Stimulated activated naive CD8-positive, alpha-beta T cell treated with anti-CD3 and anti-CD28 coated beads, Interleukin-15, Interleukin-2, amounts not matched to agents 100 ng/mL and 50 ng/mL, for 24 hours (primary cell): ENCODE results near the gene DHX9.

Source experiments
- H3K27ac Mint-ChIP-seq: one replicate; pipeline ENCODE4 v1.8.0; 2021; ENCODE audit warnings: mild to moderate bottlenecking, mixed read lengths
- H3K27me3 Mint-ChIP-seq: one replicate; pipeline ENCODE4 v1.8.0; 2021; ENCODE audit warnings: mixed read lengths
- H3K36me3 Mint-ChIP-seq: one replicate; pipeline ENCODE4 v1.8.0; 2021; ENCODE audit warnings: low read depth, mixed read lengths
- H3K4me1 Mint-ChIP-seq: one replicate; pipeline ENCODE4 v1.8.0; 2021; ENCODE audit warnings: low read depth, mixed read lengths
- H3K4me3 Mint-ChIP-seq: one replicate; pipeline ENCODE4 v1.8.0; 2021; ENCODE audit warnings: mild to moderate bottlenecking, mixed read lengths
- H3K9me3 Mint-ChIP-seq: one replicate; pipeline ENCODE4 v1.8.0; 2021; ENCODE audit warnings: mixed read lengths

Gene DHX9

DNA sequence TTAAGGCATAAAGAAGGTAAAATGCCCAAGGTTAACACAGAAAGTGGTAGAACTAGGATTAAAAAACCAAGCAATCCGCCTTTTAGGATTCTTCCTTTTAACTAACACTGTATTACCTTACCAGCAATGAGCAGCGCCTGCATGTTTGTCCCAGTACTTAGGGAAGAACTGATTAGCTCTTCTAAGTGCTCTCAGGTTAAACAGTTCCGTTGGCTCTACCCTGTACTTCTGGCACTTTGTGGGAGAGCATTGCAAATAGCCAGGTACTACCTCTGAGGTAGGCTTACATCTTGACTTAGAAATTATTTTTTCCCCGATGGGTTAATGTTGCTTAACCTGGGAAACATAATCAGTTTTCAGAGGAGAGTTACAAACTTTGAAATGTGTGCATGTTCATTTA is 21.5 kb downstream of the DHX9 start:
- Mint-ChIP-seq H3K4me3 (no peak overlapping the region), H3K27ac (peak overlapping the region; percentile 16), H3K9me3 (no peaks in the 10 kb centered on the region), H3K36me3 (peaks cover 98% of the 10 kb centered on the region), H3K27me3 (no peaks in the 10 kb centered on the region), H3K4me1 (peaks cover 54% of the 10 kb centered on the region)

DNA sequence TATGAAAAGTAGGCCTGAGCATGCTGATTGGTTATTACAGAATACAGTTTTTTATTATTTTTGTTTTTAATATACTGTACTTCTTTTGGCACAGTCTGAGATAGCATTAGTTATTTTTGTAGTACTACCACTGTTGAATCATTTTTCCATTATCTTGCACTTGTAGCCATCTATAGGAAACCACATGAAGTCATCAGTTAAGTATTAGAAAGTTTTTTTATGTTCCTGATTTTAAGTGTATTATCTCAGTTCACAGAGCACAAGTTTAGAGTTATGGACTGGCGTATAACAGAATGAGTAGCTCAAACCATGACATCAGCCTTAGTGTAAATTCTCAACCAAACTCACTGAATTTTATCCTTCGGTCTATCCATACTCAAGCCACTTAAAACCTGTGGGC is 22.8 kb downstream of the DHX9 start:
- no peaks in the 10 kb centered on the region for H3K9me3 Mint-ChIP-seq
- peaks cover 98% of the 10 kb centered on the region for H3K36me3 Mint-ChIP-seq
- H3K4me3 Mint-ChIP-seq: no peak overlapping the region
- H3K4me1 Mint-ChIP-seq: peaks cover 66% of the 10 kb centered on the region
- no peaks in the 10 kb centered on the region for H3K27me3 Mint-ChIP-seq
- H3K27ac Mint-ChIP-seq: peak overlapping the region; percentile 76

DNA sequence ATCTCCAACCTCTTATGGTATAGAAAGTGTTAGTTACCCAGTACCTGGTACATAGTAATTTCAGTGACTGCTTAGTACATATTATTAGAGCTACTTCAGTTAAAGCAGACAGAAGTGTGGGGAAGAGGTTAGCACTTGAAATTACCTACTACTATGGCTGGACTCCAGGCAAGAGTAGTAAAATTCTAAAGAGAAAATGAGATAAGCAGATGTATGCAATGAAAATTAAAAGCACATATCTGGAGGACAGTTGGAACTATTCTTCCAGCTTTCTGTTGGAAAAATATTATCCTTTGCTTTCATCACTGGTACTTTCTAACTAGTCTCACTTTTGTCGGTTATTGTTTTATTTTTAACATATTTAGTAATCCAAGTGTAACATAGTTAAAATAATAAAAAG is 23.7 kb downstream of the DHX9 start:
- Mint-ChIP-seq H3K27ac (peak overlapping the region; percentile 76), H3K4me3 (no peak overlapping the region), H3K4me1 (peaks cover 66% of the 10 kb centered on the region), H3K27me3 (no peaks in the 10 kb centered on the region), H3K9me3 (no peaks in the 10 kb centered on the region), H3K36me3 (peaks cover 98% of the 10 kb centered on the region)

DNA sequence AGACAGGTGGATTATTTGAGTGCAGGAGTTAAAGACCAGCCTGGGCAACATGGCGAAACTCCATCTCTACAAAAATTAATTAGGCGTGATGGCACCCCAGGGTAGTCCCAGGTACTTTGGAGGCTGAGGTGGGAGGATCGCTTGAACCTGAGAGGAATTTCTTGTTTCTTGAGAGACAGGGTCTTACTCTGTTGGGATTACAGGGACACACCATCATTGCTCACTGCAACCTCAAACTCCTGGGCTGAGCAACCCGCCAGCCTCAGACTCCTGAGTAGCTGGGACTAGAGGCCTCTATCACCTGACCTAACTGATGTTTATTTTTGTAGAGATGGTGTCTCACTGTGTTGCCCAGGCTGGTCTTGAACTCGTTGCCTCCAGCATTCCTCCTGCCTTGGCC is 24.8 kb downstream of the DHX9 start:
- Mint-ChIP-seq H3K36me3 (peaks cover 96% of the 10 kb centered on the region), H3K4me1 (peaks cover 64% of the 10 kb centered on the region), H3K27ac (peak overlapping the region; percentile 59), H3K4me3 (no peak overlapping the region), H3K27me3 (no peaks in the 10 kb centered on the region), H3K9me3 (no peaks in the 10 kb centered on the region)

DNA sequence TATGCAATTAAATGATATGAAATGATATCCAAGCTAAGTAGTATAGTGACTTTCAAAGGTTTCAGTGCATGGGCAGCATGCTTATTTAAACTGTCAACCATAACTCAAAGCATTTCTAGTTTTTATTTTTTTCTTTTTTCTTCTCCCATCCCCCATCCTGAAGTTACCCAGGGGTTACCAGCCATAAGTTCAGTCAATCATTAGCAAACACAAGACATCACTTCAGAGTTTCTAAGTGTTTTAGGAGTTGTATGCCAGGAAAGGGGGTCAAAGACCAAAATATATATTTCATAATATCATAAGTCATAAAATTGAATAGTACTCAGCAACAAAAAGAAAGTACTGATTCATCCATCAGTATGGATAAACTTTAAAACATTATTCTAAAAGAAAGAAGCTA is 28.7 kb downstream of the DHX9 start:
- H3K27ac Mint-ChIP-seq: peak overlapping the region; percentile 49
- no peak overlapping the region for H3K4me3 Mint-ChIP-seq
- H3K4me1 Mint-ChIP-seq: peaks cover 30% of the 10 kb centered on the region
- H3K27me3 Mint-ChIP-seq: no peaks in the 10 kb centered on the region
- H3K36me3 Mint-ChIP-seq: peaks cover 93% of the 10 kb centered on the region
- H3K9me3 Mint-ChIP-seq: no peaks in the 10 kb centered on the region

DNA sequence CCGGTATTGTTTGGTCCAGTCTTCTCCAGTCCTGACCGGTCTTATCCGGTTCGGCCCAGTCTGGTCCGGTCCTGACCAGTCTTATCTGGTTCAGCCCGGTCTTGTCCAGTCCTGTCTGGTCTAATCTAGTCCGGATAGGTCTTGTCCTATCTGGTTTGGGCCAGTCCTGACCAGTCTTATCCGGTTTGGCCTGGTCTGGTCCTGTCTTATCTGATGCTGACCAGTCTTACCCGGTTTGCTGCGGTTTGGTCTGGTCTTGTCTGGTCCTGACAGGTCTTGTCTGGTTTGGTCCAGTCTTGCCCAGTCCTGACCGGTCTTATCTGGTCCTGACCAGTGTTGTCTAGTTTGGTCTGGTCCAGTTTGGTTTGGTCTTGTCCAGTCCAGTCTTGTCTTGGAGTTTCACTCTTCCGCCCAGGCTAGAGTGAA is 30.1 kb downstream of the DHX9 start:
- Mint-ChIP-seq H3K27me3 (no peaks in the 10 kb centered on the region), H3K4me1 (peaks cover 26% of the 10 kb centered on the region), H3K36me3 (peaks cover 95% of the 10 kb centered on the region), H3K27ac (peak overlapping the region; percentile 21), H3K4me3 (no peak overlapping the region), H3K9me3 (no peaks in the 10 kb centered on the region)

DNA sequence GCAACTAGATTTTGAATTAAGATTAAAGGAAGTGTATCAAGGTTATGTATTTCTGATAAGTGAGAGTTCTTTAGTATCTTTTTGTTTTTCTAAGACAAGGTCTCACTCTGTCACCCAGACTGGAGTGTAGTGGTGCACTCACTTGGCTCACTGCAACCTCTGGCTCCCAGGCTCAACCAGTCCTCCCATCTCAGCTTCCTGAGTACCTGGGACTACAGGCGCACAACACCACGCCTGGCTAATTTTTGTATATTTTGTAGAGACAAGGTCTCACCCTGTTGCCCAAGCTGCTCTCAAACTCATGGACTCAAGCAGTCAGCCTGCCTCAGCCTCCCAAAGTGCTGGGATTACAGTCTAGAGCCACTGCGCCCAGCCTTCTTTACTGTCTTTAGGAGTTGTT is 33.7 kb downstream of the DHX9 start:
- no peaks in the 10 kb centered on the region for H3K9me3 Mint-ChIP-seq
- H3K4me1 Mint-ChIP-seq: peaks cover 32% of the 10 kb centered on the region
- peak overlapping the region; percentile 20 for H3K27ac Mint-ChIP-seq
- H3K36me3 Mint-ChIP-seq: peaks cover 94% of the 10 kb centered on the region
- no peak overlapping the region for H3K4me3 Mint-ChIP-seq
- H3K27me3 Mint-ChIP-seq: no peaks in the 10 kb centered on the region

DNA sequence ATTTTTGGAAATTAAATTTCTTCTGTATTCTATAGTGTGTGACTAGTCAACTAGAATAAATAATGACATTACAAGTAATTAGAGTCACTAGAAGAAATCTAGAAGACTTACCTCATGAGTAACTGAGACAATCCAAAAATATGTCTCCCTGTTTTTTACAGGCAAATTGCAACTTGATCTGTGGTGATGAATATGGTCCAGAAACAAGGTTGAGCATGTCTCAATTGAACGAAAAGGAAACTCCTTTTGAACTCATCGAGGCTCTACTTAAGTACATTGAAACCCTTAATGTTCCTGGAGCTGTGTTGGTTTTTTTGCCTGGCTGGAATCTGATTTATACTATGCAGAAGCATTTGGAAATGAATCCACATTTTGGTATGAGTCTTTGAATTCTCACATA is 36.7 kb downstream of the DHX9 start:
- Mint-ChIP-seq H3K9me3 (no peaks in the 10 kb centered on the region), H3K36me3 (peaks cover 99% of the 10 kb centered on the region), H3K27ac (peak overlapping the region; percentile 51), H3K4me1 (peaks cover 36% of the 10 kb centered on the region), H3K4me3 (no peak overlapping the region), H3K27me3 (no peaks in the 10 kb centered on the region)

DNA sequence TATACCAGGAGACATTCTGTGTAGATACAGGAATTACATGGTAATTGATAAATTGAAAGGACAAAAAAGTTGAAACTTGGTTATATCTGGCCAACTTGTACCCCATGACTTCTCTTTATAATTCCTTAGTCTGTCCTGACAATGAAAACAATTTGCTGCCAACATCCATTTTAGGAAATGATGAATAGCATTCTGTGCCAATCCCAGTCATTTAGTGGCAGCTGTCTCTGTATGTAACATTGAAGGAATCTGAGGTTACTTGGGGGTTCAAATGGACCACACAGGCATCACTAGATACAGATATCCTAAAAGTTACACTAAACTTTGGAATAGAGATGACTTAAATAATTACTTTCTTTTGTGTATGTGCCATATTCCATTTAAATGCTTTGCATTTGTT is 38.2 kb downstream of the DHX9 start:
- Mint-ChIP-seq H3K27me3 (no peaks in the 10 kb centered on the region), H3K9me3 (no peaks in the 10 kb centered on the region), H3K27ac (peak overlapping the region; percentile 47), H3K36me3 (peaks cover 99% of the 10 kb centered on the region), H3K4me1 (peaks cover 36% of the 10 kb centered on the region), H3K4me3 (no peak overlapping the region)

DNA sequence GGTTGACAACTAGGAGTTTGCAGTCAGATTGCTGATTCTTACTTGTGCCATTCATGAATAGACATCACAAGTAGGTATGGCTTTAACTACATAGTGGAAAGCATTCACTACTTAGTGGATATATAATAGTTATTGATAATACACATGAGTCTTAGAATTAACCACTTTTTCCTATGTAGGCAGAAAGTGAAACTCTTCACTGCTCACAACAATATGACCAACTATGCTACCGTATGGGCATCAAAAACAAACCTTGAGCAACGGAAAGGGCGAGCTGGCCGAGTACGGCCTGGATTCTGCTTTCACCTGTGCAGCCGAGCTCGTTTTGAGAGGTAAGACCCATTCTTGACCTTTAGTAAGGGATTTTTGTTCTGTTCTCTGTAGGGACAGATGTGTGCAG is 38.7 kb downstream of the DHX9 start:
- H3K36me3 Mint-ChIP-seq: peaks cover 99% of the 10 kb centered on the region
- H3K4me3 Mint-ChIP-seq: no peak overlapping the region
- H3K9me3 Mint-ChIP-seq: no peaks in the 10 kb centered on the region
- H3K27me3 Mint-ChIP-seq: no peaks in the 10 kb centered on the region
- H3K27ac Mint-ChIP-seq: peak overlapping the region; percentile 74
- H3K4me1 Mint-ChIP-seq: peaks cover 36% of the 10 kb centered on the region

DNA sequence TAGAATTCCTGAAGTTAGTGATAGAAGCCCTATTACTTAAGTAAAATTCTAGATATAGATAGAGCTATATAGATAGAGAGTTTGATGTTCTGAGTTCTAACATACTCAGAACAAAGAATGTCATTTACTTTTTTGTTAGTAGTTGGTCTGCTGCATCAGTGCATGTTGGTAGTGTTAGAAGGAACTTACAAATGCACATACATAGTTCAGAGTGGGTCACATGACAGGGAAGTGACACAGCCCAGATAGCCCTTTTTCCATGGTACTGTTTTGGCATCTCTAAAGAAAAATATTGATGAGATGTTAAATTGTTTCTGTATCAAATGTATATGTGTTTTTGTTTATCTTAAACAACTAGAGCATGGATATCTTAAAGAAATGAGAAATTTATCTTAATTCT is 45.7 kb downstream of the DHX9 start:
- no peak overlapping the region for H3K4me3 Mint-ChIP-seq
- no peaks in the 10 kb centered on the region for H3K27me3 Mint-ChIP-seq
- no peak overlapping the region for H3K27ac Mint-ChIP-seq
- H3K36me3 Mint-ChIP-seq: peaks cover 98% of the 10 kb centered on the region
- no peaks in the 10 kb centered on the region for H3K9me3 Mint-ChIP-seq
- peaks cover 12% of the 10 kb centered on the region for H3K4me1 Mint-ChIP-seq

DNA sequence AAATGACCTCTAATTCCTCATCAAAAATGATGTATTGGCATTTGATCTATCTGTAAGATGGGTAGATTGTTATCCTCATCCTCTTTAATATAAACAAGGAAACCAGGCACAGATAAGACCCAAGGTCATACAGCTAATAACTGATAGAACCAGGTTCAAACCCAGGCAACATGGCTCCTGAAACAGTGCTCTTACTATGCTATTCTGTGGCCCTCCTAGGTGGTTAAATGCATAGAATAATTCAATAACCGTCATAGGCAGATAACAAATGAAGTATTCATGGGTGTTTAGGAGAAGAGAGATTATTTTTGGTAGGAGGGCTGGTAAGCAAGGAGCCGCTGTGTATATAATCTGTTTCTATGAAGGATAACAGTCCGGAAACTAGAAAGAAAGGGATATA is 46.4 kb downstream of the DHX9 start:
- peaks cover 17% of the 10 kb centered on the region for H3K4me1 Mint-ChIP-seq
- peaks cover 98% of the 10 kb centered on the region for H3K36me3 Mint-ChIP-seq
- H3K27me3 Mint-ChIP-seq: no peaks in the 10 kb centered on the region
- H3K9me3 Mint-ChIP-seq: no peaks in the 10 kb centered on the region
- no peak overlapping the region for H3K4me3 Mint-ChIP-seq
- H3K27ac Mint-ChIP-seq: peak overlapping the region; percentile 26

DNA sequence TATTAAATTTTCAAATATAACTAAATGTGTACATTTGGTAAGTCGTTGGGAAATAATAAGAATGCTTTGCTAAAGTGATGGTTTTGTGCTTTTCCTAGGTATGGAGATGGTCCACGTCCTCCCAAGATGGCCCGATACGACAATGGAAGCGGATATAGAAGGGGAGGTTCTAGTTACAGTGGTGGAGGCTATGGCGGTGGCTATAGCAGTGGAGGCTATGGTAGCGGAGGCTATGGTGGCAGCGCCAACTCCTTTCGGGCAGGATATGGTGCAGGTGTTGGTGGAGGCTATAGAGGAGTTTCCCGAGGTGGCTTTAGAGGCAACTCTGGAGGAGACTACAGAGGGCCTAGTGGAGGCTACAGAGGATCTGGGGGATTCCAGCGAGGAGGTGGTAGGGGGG is 47.8 kb downstream of the DHX9 start:
- H3K9me3 Mint-ChIP-seq: no peaks in the 10 kb centered on the region
- H3K27ac Mint-ChIP-seq: no peak overlapping the region
- no peak overlapping the region for H3K4me3 Mint-ChIP-seq
- no peaks in the 10 kb centered on the region for H3K27me3 Mint-ChIP-seq
- H3K4me1 Mint-ChIP-seq: peaks cover 17% of the 10 kb centered on the region
- peaks cover 87% of the 10 kb centered on the region for H3K36me3 Mint-ChIP-seq

DNA sequence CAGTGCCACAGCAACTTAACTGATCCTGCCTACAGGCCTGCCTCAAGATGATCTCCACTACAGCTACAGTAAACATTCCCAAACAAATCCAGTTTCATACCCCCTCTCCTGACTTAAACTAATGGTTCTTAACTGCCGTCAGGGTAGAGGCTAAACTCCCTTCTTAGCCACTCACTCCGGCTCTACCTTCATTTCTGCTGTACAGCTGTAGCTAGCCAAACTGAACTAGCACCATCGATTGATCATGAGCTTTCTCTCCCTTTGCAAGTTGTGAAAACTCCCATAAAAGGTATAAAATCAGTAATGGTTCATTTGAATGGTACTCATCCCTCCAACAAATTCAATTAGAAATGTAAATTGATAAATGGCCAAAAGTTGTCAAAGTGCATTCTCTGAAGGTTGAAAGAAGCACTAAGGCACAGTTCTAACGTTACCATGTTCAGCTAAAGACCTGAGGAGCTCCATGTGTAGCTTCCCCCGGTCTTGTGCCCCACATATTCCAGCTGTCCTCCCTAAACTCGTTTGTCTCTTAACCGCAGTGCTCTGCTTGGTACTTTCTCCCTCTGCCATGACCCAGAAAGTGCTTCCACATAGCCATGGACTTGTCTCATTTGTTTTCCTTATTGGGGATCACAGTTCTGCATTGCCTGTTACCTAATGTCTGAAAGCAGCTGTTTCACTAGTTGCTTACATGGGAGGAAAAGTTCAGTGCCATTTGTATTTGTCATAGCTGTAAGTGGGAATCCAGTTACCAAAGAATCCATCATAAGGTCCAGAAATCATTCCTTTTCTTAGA is 49.8 kb downstream of the DHX9 start:
- H3K36me3 Mint-ChIP-seq: peaks cover 68% of the 10 kb centered on the region
- H3K27me3 Mint-ChIP-seq: no peaks in the 10 kb centered on the region
- no peaks in the 10 kb centered on the region for H3K9me3 Mint-ChIP-seq
- H3K4me1 Mint-ChIP-seq: peaks cover 22% of the 10 kb centered on the region
- peak overlapping the region; percentile 5 for H3K27ac Mint-ChIP-seq
- no peak overlapping the region for H3K4me3 Mint-ChIP-seq

DNA sequence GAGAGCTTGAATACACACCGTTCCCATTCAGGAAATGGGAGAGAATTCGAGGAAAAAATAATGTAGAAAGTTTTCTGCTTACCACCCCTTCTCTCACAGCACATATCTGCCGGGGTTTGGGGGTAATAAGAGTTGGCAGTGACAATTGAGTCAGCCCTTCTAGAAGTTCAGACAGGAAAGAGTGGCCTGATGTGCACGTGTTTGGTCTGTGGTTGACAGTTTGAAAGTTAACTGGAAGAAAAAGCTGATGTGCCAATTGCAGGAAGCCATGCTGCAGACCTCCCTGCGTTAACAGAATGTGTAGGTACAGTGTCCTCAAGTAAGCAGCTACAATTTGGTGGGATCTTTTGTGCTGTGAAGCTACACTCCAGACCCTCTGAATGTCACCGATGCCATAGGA is 50.9 kb downstream of the DHX9 start:
- Mint-ChIP-seq H3K9me3 (no peaks in the 10 kb centered on the region), H3K36me3 (peaks cover 59% of the 10 kb centered on the region), H3K27ac (peak overlapping the region; percentile 69), H3K4me3 (no peak overlapping the region), H3K4me1 (peaks cover 22% of the 10 kb centered on the region), H3K27me3 (peaks cover 6% of the 10 kb centered on the region)
